Osteoblast (primary cell): ENCODE results near the gene DRD3. TPM values are rescaled to one million over a fixed set of nuclear protein-coding genes. Genes with fewer than 3 reads are reported as not detected.

ENCODE experiments used
- DNase-seq: peaks from one replicate; pipeline ENCODE4 v3.0.0; 2011; ENCODE audit warnings: low spot score, mixed read lengths; ENCODE audit not compliant: insufficient read length; ENCODE audit errors: missing footprints
- H2AFZ ChIP-seq: 2 replicates; pipeline ENCODE4 v1.6.0; 2011; ENCODE audit warnings: mild to moderate bottlenecking, low read length
- H3K27ac ChIP-seq: 2 replicates; pipeline ENCODE4 v1.5.1; 2011; ENCODE audit warnings: mild to moderate bottlenecking, low read depth, low read length, moderate library complexity
- H3K27me3 ChIP-seq: 2 replicates; pipeline ENCODE4 v1.6.0; 2012; ENCODE audit warnings: mild to moderate bottlenecking, control low read depth, inconsistent platforms, low read length, moderate library complexity; ENCODE audit not compliant: insufficient read depth
- H3K36me3 ChIP-seq: 2 replicates; pipeline ENCODE4 v1.5.1; 2011; ENCODE audit warnings: mild to moderate bottlenecking, low read length, control low read depth, moderate library complexity; ENCODE audit not compliant: insufficient read depth
- H3K4me1 ChIP-seq: 2 replicates; pipeline ENCODE4 v1.5.1; 2011; ENCODE audit warnings: mild to moderate bottlenecking, low read length, control low read depth, moderate library complexity; ENCODE audit not compliant: insufficient read depth
- H3K4me2 ChIP-seq: 2 replicates; pipeline ENCODE4 v1.6.0; 2011; ENCODE audit warnings: mild to moderate bottlenecking, low read length; ENCODE audit not compliant: insufficient read depth
- H3K4me3 ChIP-seq: fragments of 200-600 bp; sonication (generic); 3 replicates; pipeline ENCODE4 v1.5.1; 2012; ENCODE audit warnings: mild to moderate bottlenecking, low read length, inconsistent platforms; ENCODE audit not compliant: insufficient read depth
- H3K79me2 ChIP-seq: 2 replicates; pipeline ENCODE4 v1.6.0; 2012; ENCODE audit warnings: mild to moderate bottlenecking, low read length, control low read depth, inconsistent platforms; ENCODE audit not compliant: insufficient read depth
- H3K9me3 ChIP-seq: 2 replicates; pipeline ENCODE4 v1.5.1; 2011; ENCODE audit warnings: low read depth, low read length, control low read depth
- H4K20me1 ChIP-seq: 2 replicates; pipeline ENCODE4 v1.6.0; 2012; ENCODE audit warnings: mild to moderate bottlenecking, low read length, control low read depth; ENCODE audit not compliant: insufficient read depth
- CTCF ChIP-seq: IDR thresholded peaks from 2 replicates; pipeline ENCODE4 v1.5.1; 2011; ENCODE audit warnings: mild to moderate bottlenecking, low read depth, low read length, moderate library complexity; ENCODE audit errors: extremely low read depth
- total RNA-seq: library from RNA; depleted of rRNA; stranded (reverse); fragments of >200 nt; gene quantifications from 2 replicates; pipeline ENCODE4 v1.2.3, GENCODE V29; 2012

The DRD3 gene
- total RNA-seq, 1 donor = not detected

- Histone ChIP-seq H3K9me3 (no peaks in the 10 kb centered on the region), H3K4me2 (no peak overlapping the region), H4K20me1 (no peaks in the 10 kb centered on the region), H3K36me3 (no peaks in the 10 kb centered on the region), H3K27me3 (no peaks in the 10 kb centered on the region), H3K27ac (no peak overlapping the region), H3K4me1 (peaks cover 8% of the 10 kb centered on the region), H2AFZ (no peak overlapping the region), H3K4me3 (no peak overlapping the region), H3K79me2 (no peaks in the 10 kb centered on the region)
- no peak for DNase-seq
- TF ChIP-seq CTCF = no peak
Observed at GRCh38 chr3:114127517-114127916, 51.3 kb downstream of the DRD3 start.

- H3K4me1 ChIP-seq = peaks cover 16% of the 10 kb centered on the region
- no peak for TF ChIP-seq CTCF
- no peak overlapping the region for H3K27ac ChIP-seq
- no peaks in the 10 kb centered on the region for H3K36me3 ChIP-seq
- H4K20me1 ChIP-seq = no peaks in the 10 kb centered on the region
- no peaks in the 10 kb centered on the region for H3K27me3 ChIP-seq
- DNase-seq = no peak
- no peak overlapping the region for H3K4me3 ChIP-seq
- no peak overlapping the region for H3K4me2 ChIP-seq
- no peaks in the 10 kb centered on the region for H3K79me2 ChIP-seq
- no peak overlapping the region for H2AFZ ChIP-seq
- H3K9me3 ChIP-seq = no peaks in the 10 kb centered on the region
Observed at GRCh38 chr3:114126461-114126860, 52.4 kb downstream of the DRD3 start.

- Histone ChIP-seq H3K4me2 (peak overlapping the region; percentile 17), H3K4me3 (no peak overlapping the region), H3K79me2 (no peaks in the 10 kb centered on the region), H3K4me1 (peaks cover 17% of the 10 kb centered on the region), H3K27me3 (no peaks in the 10 kb centered on the region), H3K27ac (no peak overlapping the region), H2AFZ (no peak overlapping the region), H3K36me3 (no peaks in the 10 kb centered on the region), H4K20me1 (no peaks in the 10 kb centered on the region), H3K9me3 (no peaks in the 10 kb centered on the region)
- no peak for DNase-seq
- no peak for TF ChIP-seq CTCF
Observed at GRCh38 chr3:114122027-114122709, 56.7 kb downstream of the DRD3 start.

GRCh38 chr3:114120211-114120610, 58.6 kb downstream of the DRD3 start:
- H3K27ac ChIP-seq = peak overlapping the region; percentile 10
- DNase-seq = no peak
- no peaks in the 10 kb centered on the region for H3K36me3 ChIP-seq
- peaks cover 17% of the 10 kb centered on the region for H3K4me1 ChIP-seq
- no peaks in the 10 kb centered on the region for H4K20me1 ChIP-seq
- H2AFZ ChIP-seq = no peak overlapping the region
- H3K4me3 ChIP-seq = no peak overlapping the region
- no peaks in the 10 kb centered on the region for H3K79me2 ChIP-seq
- H3K4me2 ChIP-seq = no peak overlapping the region
- TF ChIP-seq CTCF = no peak
- H3K9me3 ChIP-seq = no peaks in the 10 kb centered on the region
- H3K27me3 ChIP-seq = no peaks in the 10 kb centered on the region
